ENCODE results near the gene TMEM63C. TPM values are rescaled to one million over a fixed set of nuclear protein-coding genes. Genes with fewer than 3 reads are reported as not detected.

The TMEM63C gene
- polyA plus RNA-seq, 1 donor (not counting 4 experiments of a cell fraction or from before 2014, with no cell fraction given): 0.66 TPM

- FAIRE-seq: no peak
- Histone ChIP-seq H3K36me3 (ENCODE audit: control insufficient read depth in 2 of 2, extremely low read depth in 1 of 2, insufficient read depth in 2 of 2, low read length in 2 of 2) (peaks cover 9 to 31% of the 10 kb centered on the region in 2 experiments), H3K79me2 (ENCODE audit: control insufficient read depth, insufficient read depth, low read length) (no peaks in the 10 kb centered on the region), H4K20me1 (ENCODE audit: control insufficient read depth, extremely low read depth, insufficient read depth, low read length) (no peaks in the 10 kb centered on the region), H2AFZ (ENCODE audit: control insufficient read depth, low read length) (no peak overlapping the region), H3K27me3 (ENCODE audit: control insufficient read depth, extremely low read depth, insufficient read depth, low read length) (no peaks in the 10 kb centered on the region), H3K27ac (ENCODE audit: control insufficient read depth, insufficient read depth, low read length) (no peak overlapping the region), H3K9me1 (ENCODE audit: control insufficient read depth, extremely low read depth, insufficient read depth, low read length) (no peaks in the 10 kb centered on the region), H3K9ac (ENCODE audit: control insufficient read depth, extremely low read depth, insufficient read depth, low read length) (no peak overlapping the region), H3K9me3 (ENCODE audit: control insufficient read depth, low read depth, low read length) (no peaks in the 10 kb centered on the region), H3K4me2 (ENCODE audit: control insufficient read depth, extremely low read depth, insufficient read depth, low read depth, low read length) (no peak overlapping the region), H3K4me1 (ENCODE audit: control insufficient read depth, extremely low read depth, insufficient read depth, low read length) (peaks cover 22% of the 10 kb centered on the region), H3K4me3 (ENCODE audit: control insufficient read depth in 2 of 3, extremely low read depth in 1 of 3, insufficient read depth in 2 of 3, low read depth in 1 of 3, low read length in 3 of 3) (no peak overlapping the region)
- no peak for TF ChIP-seq EZH2 (IDR thresholded peaks at IDR 0.05; ENCODE audit: low read length)
- TF ChIP-seq CTCF (optimal IDR thresholded peaks at IDR 0.05 in 1 of 3, IDR thresholded peaks at IDR 0.05 in 1 of 3, conservative IDR thresholded peaks at IDR 0.05 in 1 of 3; ENCODE audit: extremely low read depth in 1 of 3, insufficient read depth in 2 of 3, low read length in 3 of 3): no peak
- dilution Hi-C loops (cut with MboI; ENCODE audit: extremely low pct_ligation_motif_present, low sequenced_read_pairs): no loop called here
- DNase-seq (ENCODE audit: low read depth, low spot score): no peak
Observed at GRCh38 chr14:77299771-77300170, 118.2 kb downstream of the TMEM63C start.

GRCh38 chr14:77301103-77301502 lies 119.5 kb downstream of the TMEM63C start:
- Histone ChIP-seq H3K9me3 (ENCODE audit: control insufficient read depth, low read depth, low read length) (no peaks in the 10 kb centered on the region), H3K79me2 (ENCODE audit: control insufficient read depth, insufficient read depth, low read length) (no peaks in the 10 kb centered on the region), H3K4me1 (ENCODE audit: control insufficient read depth, extremely low read depth, insufficient read depth, low read length) (peaks cover 22% of the 10 kb centered on the region), H3K36me3 (ENCODE audit: control insufficient read depth in 2 of 2, extremely low read depth in 1 of 2, insufficient read depth in 2 of 2, low read length in 2 of 2) (peaks cover 13 to 32% of the 10 kb centered on the region in 2 experiments), H3K27me3 (ENCODE audit: control insufficient read depth, extremely low read depth, insufficient read depth, low read length) (no peaks in the 10 kb centered on the region), H3K4me3 (ENCODE audit: control insufficient read depth in 2 of 3, extremely low read depth in 1 of 3, insufficient read depth in 2 of 3, low read depth in 1 of 3, low read length in 3 of 3) (no peak overlapping the region), H3K9ac (ENCODE audit: control insufficient read depth, extremely low read depth, insufficient read depth, low read length) (no peak overlapping the region), H4K20me1 (ENCODE audit: control insufficient read depth, extremely low read depth, insufficient read depth, low read length) (no peaks in the 10 kb centered on the region), H3K9me1 (ENCODE audit: control insufficient read depth, extremely low read depth, insufficient read depth, low read length) (no peaks in the 10 kb centered on the region), H3K27ac (ENCODE audit: control insufficient read depth, insufficient read depth, low read length) (no peak overlapping the region), H3K4me2 (ENCODE audit: control insufficient read depth, extremely low read depth, insufficient read depth, low read depth, low read length) (no peak overlapping the region), H2AFZ (ENCODE audit: control insufficient read depth, low read length) (no peak overlapping the region)
- FAIRE-seq (peak; percentile 39), DNase-seq (ENCODE audit: low read depth, low spot score) (peak; percentile 62)
- TF ChIP-seq CTCF (optimal IDR thresholded peaks at IDR 0.05 in 1 of 3, IDR thresholded peaks at IDR 0.05 in 1 of 3, conservative IDR thresholded peaks at IDR 0.05 in 1 of 3; ENCODE audit: extremely low read depth in 1 of 3, insufficient read depth in 2 of 3, low read length in 3 of 3) (peak; percentile 84 to 90 (median 87)), EZH2 (IDR thresholded peaks at IDR 0.05; ENCODE audit: low read length) (no peak)
- dilution Hi-C loops (cut with MboI; ENCODE audit: extremely low pct_ligation_motif_present, low sequenced_read_pairs): no loop called here
